RWPE1 (cell line): ENCODE data around the gene OR52I2.
A peak's percentile ranks its signal among the peaks of the same experiment; 100 is the strongest.

Experiments used
- CTCF ChIA-PET: fragments of 350-600 bp; sonication (Branson Sonifier 250); formaldehyde crosslinking; extraction: SDS; loops from one replicate; lab custom pipeline; 2021; lab: Yijun Ruan, JAX
- POLR2A ChIA-PET: fragments of 400-600 bp; formaldehyde crosslinking; extraction: SDS; loops from one replicate; lab custom pipeline; 2020; ENCODE audit warnings: antibody characterized with exemption; ENCODE audit not compliant: low non-redundant PET; lab: Yijun Ruan, JAX
- DNase-seq: peaks from one replicate; pipeline ENCODE4 v3.0.0; 2012; ENCODE audit warnings: low spot score
- H3K27ac ChIP-seq: fragments of 450-650 bp; 2 replicates; pipeline ENCODE4 v1.5.1; 2017
- CTCF ChIP-seq: fragments of 450-650 bp; conservative IDR thresholded peaks from 2 replicates; pipeline ENCODE4 v1.5.1; 2017; ENCODE audit warnings: low read depth, mild to moderate bottlenecking

OR52I2 gene

GRCh38 chr11:4611986-4612385, 30.4 kb downstream of the OR52I2 start:
- ChIA-PET POLR2A (no interaction called here), CTCF (interaction anchor here (0.7 kb wide), 1 partner anchor 761 kb away, joined by 3 read pairs; no protein-coding TSS in a partner anchor)
- no peak overlapping the region for H3K27ac ChIP-seq
- DNase-seq = no peak
- no peak for TF ChIP-seq CTCF

GRCh38 chr11:4615856-4616444, 34.4 kb downstream of the OR52I2 start:
- H3K27ac ChIP-seq = no peak overlapping the region
- no peak for TF ChIP-seq CTCF
- ChIA-PET POLR2A (interaction anchor here (0.6 kb wide), 1 partner anchor 1278 kb away, joined by 4 read pairs; no protein-coding TSS in a partner anchor), CTCF (no interaction called here)
- DNase-seq = no peak

- no peak for DNase-seq
- TF ChIP-seq CTCF = no peak
- ChIA-PET POLR2A (no interaction called here), CTCF (no interaction called here)
- no peak overlapping the region for H3K27ac ChIP-seq
Observed at GRCh38 chr11:4619514-4619913, 38.0 kb downstream of the OR52I2 start.

- TF ChIP-seq CTCF = peak; percentile 65
- POLR2A ChIA-PET = no interaction called here
Observed at GRCh38 chr11:4626207-4627099, 44.9 kb downstream of the OR52I2 start.

GRCh38 chr11:4636136-4636535, 54.6 kb downstream of the OR52I2 start:
- no peak overlapping the region for H3K27ac ChIP-seq
- no peak for TF ChIP-seq CTCF
- CTCF ChIA-PET = interaction anchor here (0.6 to 2.3 kb wide), 13 partner anchors 9 to 1733 kb away, joined by 3 to 12 read pairs (median 4); no protein-coding TSS in a partner anchor
- POLR2A ChIA-PET = no interaction called here
- no peak for DNase-seq

More at GRCh38 chr11:4626207-4627099, 44.9 kb downstream of the OR52I2 start:
- DNase-seq = peak; percentile 44
- H3K27ac ChIP-seq = no peak overlapping the region
- CTCF ChIA-PET = interaction anchor here (0.5 to 2.1 kb wide), 13 partner anchors 10 to 1736 kb away, joined by 3 to 12 read pairs (median 4); partner anchors contain the start of gene OR51D1

- peak; percentile 73 for TF ChIP-seq CTCF
- peak; percentile 61 for DNase-seq
- CTCF ChIA-PET = interaction anchor here (0.6 to 2.3 kb wide), 20 partner anchors 9 to 654 kb away, joined by 3 to 12 read pairs (median 4); partner anchors contain the start of gene TRIM68
- H3K27ac ChIP-seq = no peak within 1 kb of the TSS
- POLR2A ChIA-PET = no interaction called here
Observed at GRCh38 chr11:4636962-4637661, 55.6 kb downstream of the OR52I2 start, which contains the start of gene OR51D1. TSS of gene OR51D1 (plus strand) at chr11:4637477. CDS start at chr11:4639791, 2,314 bp downstream.
